Smooth muscle cell (in vitro differentiated cells): ENCODE results near the gene MSRB1. TPM values are rescaled to one million over a fixed set of nuclear protein-coding genes. Genes with fewer than 3 reads are reported as not detected.
A peak's percentile ranks its signal among the peaks of the same experiment; 100 is the strongest.
"Not testable (repeated sequence)": the region's sequence is repeated elsewhere in the genome, so short reads cannot be mapped to it uniquely, and the experiment has no call there.

Experiments used
- DNase-seq: peaks from one replicate; lab custom pipeline; 2025; ENCODE audit not compliant: unreplicated experiment; lab: John Stamatoyannopoulos, UW
- H2AFZ ChIP-seq: fragments of 200-600 bp; sonication (generic); 2 replicates; pipeline ENCODE4 v1.6.0; 2016; ENCODE audit warnings: antibody characterized with exemption, low read depth, mild to moderate bottlenecking
- H3F3A ChIP-seq: fragments of 200-600 bp; sonication (generic); 2 replicates; pipeline ENCODE4 v1.6.0; 2017; ENCODE audit warnings: antibody characterized with exemption, low read depth
- H3K27ac ChIP-seq: fragments of 200-600 bp; sonication (generic); 2 replicates; pipeline ENCODE4 v1.5.1; 2016; ENCODE audit warnings: low read depth, mild to moderate bottlenecking
- H3K27me3 ChIP-seq: fragments of 200-600 bp; sonication (generic); 2 replicates; pipeline ENCODE4 v1.6.1; 2016; ENCODE audit warnings: low read depth, mild to moderate bottlenecking
- H3K36me3 ChIP-seq: fragments of 200-600 bp; sonication (generic); 2 replicates; pipeline ENCODE4 v1.5.1; 2016; ENCODE audit warnings: low read depth
- H3K4me1 ChIP-seq: fragments of 200-600 bp; sonication (generic); 2 replicates; pipeline ENCODE4 v1.5.1; 2016; ENCODE audit warnings: low read depth
- H3K4me2 ChIP-seq: fragments of 200-600 bp; sonication (generic); 2 replicates; pipeline ENCODE4 v1.6.0; 2016; ENCODE audit warnings: mild to moderate bottlenecking
- H3K4me3 ChIP-seq: fragments of 200-600 bp; sonication (generic); 2 replicates; pipeline ENCODE4 v1.5.1; 2016; ENCODE audit warnings: mild to moderate bottlenecking
- H3K79me2 ChIP-seq: fragments of 200-600 bp; sonication (generic); 2 replicates; pipeline ENCODE4 v1.6.0; 2016; ENCODE audit warnings: low read depth, mild to moderate bottlenecking
- H3K9ac ChIP-seq: fragments of 200-600 bp; sonication (generic); 2 replicates; pipeline ENCODE4 v1.6.0; 2016; ENCODE audit warnings: low read depth
- H3K9me3 ChIP-seq: fragments of 200-600 bp; sonication (generic); replicated peaks from 2 replicates; pipeline ENCODE4 v1.5.1; 2016; ENCODE audit warnings: low read depth
- H4K20me1 ChIP-seq: fragments of 200-600 bp; sonication (generic); 2 replicates; pipeline ENCODE4 v1.6.0; 2016; ENCODE audit warnings: low read depth
- WGBS: methylation state at CpG from one replicate; pipeline ENCODE4 v1.1.7; 2016; ENCODE audit warnings: low lambda C conversion rate; 5-methylcytosine and 5-hydroxymethylcytosine counted together
- polyA plus RNA-seq: library from polyadenylated mRNA; unstranded; fragments of >200 nt; fragmentation: Nextera tagmentation; extraction: Ambion mirVana; gene quantifications from 2 replicates; pipeline ENCODE4 v1.2.1, GENCODE V29; 2016
- total RNA-seq: library from RNA; depleted of rRNA; stranded (reverse); fragments of >200 nt; gene quantifications from 2 replicates; pipeline ENCODE4 v1.2.3, GENCODE V29; 2014
- TF ChIP-seq, protein P1 (sequence below): fragments of 200-600 bp; sonication (generic); IDR thresholded peaks from 2 replicates; pipeline ENCODE4 v1.5.1; 2017; ENCODE audit warnings: borderline replicate concordance, mild to moderate bottlenecking, antibody characterized with exemption; ENCODE audit not compliant: insufficient read depth, poor library complexity, severe bottlenecking

The MSRB1 gene
- total and polyA plus RNA-seq, 2 experiments from 2014 or later: 9.9 to 21.8 TPM

DNA sequence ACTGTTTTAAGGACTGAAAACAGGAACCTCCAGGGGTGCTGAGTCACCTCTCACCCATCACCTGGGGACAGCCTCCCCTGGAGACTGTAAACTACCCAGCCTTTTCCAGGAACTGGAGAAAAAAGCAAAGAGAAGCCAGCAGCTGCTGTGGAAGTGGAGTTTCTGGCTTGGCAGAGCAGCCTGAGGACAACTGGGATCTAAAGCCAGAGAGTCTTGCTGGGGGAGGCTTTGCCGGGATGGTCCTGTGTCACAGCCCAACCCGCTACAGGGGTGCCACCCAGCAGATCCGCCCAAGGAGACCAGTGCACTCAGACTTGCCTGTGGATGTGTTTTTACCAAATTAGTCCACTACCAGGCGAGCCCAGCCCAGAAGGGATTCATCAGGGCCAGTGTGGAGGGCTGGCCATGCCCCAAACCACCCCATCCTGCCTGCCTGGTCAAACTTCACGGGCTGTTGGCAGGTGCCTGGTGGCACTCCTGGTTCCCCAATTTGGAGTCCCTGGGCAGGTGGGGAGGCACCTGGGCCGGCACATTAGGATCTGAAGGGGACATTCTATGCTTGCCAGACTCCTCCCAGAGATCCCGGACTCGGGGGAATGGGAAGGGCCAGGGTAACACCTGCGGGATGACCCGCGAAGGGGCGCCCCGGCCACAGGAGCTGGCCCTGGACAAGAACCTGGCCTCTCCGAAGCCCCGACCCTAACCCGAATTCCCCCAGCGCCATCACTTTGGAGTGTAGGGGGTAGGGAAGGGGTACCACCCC, 771 bp downstream of the MSRB1 start:
- H3K27me3 ChIP-seq: no peaks in the 10 kb centered on the region
- peak overlapping the region; percentile 97 for H3K4me2 ChIP-seq
- H3K79me2 ChIP-seq: no peaks in the 10 kb centered on the region
- WGBS: 38% methylated on average over 17 of the region's 17 CpGs
- H3K4me3 ChIP-seq: peak overlapping the region; percentile 82
- H3K9ac ChIP-seq: peak overlapping the region; percentile 72
- no peak for DNase-seq
- H3K36me3 ChIP-seq: no peaks in the 10 kb centered on the region
- no peaks in the 10 kb centered on the region for H3K9me3 ChIP-seq
- H2AFZ ChIP-seq: peak overlapping the region; percentile 92
- no peak overlapping the region for H3K27ac ChIP-seq
- H3K4me1 ChIP-seq: peaks cover 7% of the 10 kb centered on the region
- TF ChIP-seq, protein P1, sequence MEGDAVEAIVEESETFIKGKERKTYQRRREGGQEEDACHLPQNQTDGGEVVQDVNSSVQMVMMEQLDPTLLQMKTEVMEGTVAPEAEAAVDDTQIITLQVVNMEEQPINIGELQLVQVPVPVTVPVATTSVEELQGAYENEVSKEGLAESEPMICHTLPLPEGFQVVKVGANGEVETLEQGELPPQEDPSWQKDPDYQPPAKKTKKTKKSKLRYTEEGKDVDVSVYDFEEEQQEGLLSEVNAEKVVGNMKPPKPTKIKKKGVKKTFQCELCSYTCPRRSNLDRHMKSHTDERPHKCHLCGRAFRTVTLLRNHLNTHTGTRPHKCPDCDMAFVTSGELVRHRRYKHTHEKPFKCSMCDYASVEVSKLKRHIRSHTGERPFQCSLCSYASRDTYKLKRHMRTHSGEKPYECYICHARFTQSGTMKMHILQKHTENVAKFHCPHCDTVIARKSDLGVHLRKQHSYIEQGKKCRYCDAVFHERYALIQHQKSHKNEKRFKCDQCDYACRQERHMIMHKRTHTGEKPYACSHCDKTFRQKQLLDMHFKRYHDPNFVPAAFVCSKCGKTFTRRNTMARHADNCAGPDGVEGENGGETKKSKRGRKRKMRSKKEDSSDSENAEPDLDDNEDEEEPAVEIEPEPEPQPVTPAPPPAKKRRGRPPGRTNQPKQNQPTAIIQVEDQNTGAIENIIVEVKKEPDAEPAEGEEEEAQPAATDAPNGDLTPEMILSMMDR: no peak
- no peaks in the 10 kb centered on the region for H3F3A ChIP-seq
- no peaks in the 10 kb centered on the region for H4K20me1 ChIP-seq

DNA sequence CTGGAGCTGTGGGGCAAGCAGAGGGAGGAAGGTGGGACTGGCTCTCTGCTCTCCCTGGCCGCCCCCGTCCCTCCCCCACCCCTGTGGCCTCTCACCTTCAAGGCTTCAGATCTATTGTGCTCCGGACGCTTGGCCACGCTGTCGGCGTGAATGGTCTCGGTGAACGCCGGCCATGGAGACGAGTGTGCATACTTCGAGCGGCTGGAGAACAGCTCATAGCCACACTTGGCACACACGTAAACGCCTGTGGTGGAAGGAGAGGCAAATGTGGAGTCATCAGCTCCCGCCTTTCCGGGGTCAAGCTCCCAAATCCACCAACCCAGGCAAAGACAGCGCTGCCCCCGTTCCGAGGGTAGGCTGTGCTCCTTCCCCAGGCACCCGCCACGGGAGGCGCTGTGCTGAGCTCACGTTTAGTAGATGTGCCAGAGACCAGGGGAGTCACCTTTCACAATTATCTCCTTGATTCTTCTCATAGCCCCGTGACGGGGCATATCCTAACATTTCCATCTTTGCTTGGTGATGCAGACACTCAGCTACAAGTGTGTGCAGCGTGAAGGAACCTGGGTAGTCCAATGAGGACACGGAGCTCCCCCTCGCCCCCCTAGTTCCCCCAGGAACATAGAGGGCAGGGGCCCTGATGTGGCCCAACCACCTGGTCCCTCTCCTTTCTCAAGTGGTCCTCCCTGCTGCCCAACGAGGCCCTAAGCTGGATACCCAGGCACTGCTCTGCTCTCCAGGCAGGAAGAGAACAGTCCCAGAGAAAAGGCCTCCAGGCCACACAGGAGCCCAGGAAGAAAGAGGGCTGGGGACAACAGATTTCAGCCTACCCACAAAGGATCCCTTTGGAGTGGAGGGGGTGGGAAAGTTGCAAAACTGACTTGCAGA, 1.6 kb downstream of the MSRB1 start:
- no peak overlapping the region for H2AFZ ChIP-seq
- H3K79me2 ChIP-seq: no peaks in the 10 kb centered on the region
- no peaks in the 10 kb centered on the region for H3K36me3 ChIP-seq
- peaks cover 7% of the 10 kb centered on the region for H3K4me1 ChIP-seq
- H4K20me1 ChIP-seq: no peaks in the 10 kb centered on the region
- no peak overlapping the region for H3K27ac ChIP-seq
- TF ChIP-seq, protein P1: peak; percentile 6
- no peaks in the 10 kb centered on the region for H3K27me3 ChIP-seq
- no peak for DNase-seq
- H3F3A ChIP-seq: no peaks in the 10 kb centered on the region
- H3K4me3 ChIP-seq: peak overlapping the region; percentile 82
- WGBS: 81% methylated on average over 30 of the region's 30 CpGs
- H3K4me2 ChIP-seq: no peak overlapping the region
- H3K9ac ChIP-seq: no peak overlapping the region
- no peaks in the 10 kb centered on the region for H3K9me3 ChIP-seq

DNA sequence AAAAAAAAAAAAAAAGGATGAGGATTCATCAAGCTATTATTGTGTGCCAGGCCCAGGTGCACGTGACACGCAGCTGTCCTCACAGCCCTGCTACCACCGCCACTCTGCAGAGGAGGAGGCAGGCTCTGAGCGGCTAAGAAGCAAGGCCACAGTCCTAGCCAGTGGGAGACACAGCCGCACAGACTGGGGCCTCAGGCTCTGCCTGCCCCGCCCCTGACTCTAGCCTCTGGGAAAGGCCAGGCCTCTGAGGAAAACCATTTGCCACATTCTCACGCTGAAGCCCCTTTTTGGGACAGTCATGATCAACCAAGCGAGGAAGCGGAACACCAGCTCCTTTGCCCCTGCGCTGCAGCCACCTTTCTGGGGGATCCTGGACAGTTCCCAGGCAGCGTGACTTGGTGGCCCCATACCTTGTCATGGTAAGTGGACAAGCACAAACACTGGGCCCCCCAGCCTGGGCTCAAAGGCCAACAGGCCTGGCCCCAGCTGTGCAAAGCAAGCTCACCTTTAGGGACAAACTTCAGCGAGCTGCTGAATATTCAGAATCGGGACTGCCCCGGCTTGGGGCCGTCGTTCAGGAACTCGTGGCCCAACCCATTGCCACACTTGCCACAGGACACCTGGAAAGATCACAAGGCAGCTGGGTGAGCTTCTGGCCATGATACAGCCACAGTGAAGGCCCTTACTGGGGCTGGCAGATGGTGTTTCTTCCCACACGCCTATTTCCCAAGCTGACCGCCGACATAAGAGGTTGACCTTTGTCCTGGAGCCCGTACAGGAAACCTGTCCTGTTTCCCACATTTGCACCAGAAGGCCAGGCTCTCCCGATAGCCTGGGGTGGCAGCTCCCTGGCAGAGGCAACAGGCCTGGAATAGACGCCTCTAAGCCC, 2.5 kb downstream of the MSRB1 start:
- H3K4me2 ChIP-seq: no peak overlapping the region
- no peak overlapping the region for H3K27ac ChIP-seq
- H3K36me3 ChIP-seq: no peaks in the 10 kb centered on the region
- no peaks in the 10 kb centered on the region for H3K9me3 ChIP-seq
- H3K27me3 ChIP-seq: no peaks in the 10 kb centered on the region
- peaks cover 7% of the 10 kb centered on the region for H3K4me1 ChIP-seq
- 94% methylated on average over 23 of the region's 23 CpGs for WGBS
- H3K9ac ChIP-seq: no peak overlapping the region
- TF ChIP-seq, protein P1: no peak
- H4K20me1 ChIP-seq: no peaks in the 10 kb centered on the region
- H3K4me3 ChIP-seq: no peak overlapping the region
- H2AFZ ChIP-seq: no peak overlapping the region
- no peaks in the 10 kb centered on the region for H3K79me2 ChIP-seq
- no peaks in the 10 kb centered on the region for H3F3A ChIP-seq
- no peak for DNase-seq

DNA sequence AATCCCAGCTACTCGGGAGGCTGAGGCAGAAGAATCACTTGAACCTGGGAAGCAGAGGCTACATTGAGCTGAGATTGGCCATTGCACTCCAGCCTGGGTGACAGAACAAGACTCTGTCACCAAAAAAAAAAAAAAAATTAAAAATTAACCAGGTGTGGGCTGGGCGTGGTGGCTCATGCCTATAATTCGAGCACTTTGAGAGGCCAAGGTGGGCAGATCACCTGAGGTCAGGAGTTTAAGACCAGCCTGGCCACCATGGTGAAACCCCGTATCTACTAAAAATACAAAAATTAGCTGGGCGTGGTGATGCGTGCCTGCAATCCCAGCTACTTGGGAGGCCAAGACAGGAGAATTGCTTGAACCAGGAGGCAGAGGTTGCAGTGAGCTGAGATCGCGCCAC, 3.2 kb downstream of the MSRB1 start:
- not testable (repeated sequence) for H4K20me1 ChIP-seq, H3K4me3 ChIP-seq, H3K4me1 ChIP-seq, H3F3A ChIP-seq, H2AFZ ChIP-seq, H3K4me2 ChIP-seq, H3K9me3 ChIP-seq, H3K9ac ChIP-seq, DNase-seq, H3K36me3 ChIP-seq, H3K27ac ChIP-seq, H3K27me3 ChIP-seq, H3K79me2 ChIP-seq
- WGBS: 97% methylated on average over 8 of the region's 8 CpGs
